ENCODE data around the gene RIPOR2. TPM values are rescaled to one million over a fixed set of nuclear protein-coding genes. Genes with fewer than 3 reads are reported as not detected.
A peak's percentile ranks its signal among the peaks of the same experiment; 100 is the strongest.
"Not testable (repeated sequence)": the region's sequence is repeated elsewhere in the genome, so short reads cannot be mapped to it uniquely, and the experiment has no call there.

RIPOR2 gene
- polyA plus RNA-seq, 4 donors: 1.0 to 3.1 (median 1.7) TPM

DNA sequence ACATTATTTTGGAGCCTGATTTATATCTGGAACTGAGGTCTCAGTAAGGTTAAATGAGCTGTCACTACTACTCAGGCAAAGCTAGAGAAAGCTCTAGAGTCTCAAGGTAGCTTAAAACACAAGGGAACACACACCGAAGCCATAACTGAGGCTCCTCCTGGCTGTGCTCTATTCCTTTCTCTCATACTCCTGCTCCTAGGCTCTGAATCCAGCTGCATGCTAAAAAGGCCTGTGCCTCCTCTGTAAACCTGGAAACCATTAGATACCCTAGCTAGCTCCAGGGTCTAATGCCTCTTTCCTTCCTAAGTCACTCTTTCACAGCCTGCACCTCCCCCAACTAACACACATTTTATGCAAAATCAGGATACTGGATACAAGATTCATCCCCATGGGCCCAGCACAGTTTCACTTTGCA lies 17.1 kb downstream of the RIPOR2 start:
- no peak for FAIRE-seq
- Histone ChIP-seq H3K4me1 (ENCODE audit: control insufficient read depth in 3 of 3, insufficient read depth in 2 of 3, low read depth in 1 of 3, low read length in 2 of 3) (peaks cover 0 to 5% (median 0%) of the 10 kb centered on the region in 3 donors), H3K27ac (ENCODE audit: low read depth in 1 of 3, low read length in 2 of 3) (no peak overlapping the region)

GRCh38 chr6:24916496-24916895 lies 19.3 kb downstream of the RIPOR2 start:
- 79 to 88% (median 79%) methylated on average over 5 of the region's 5 CpGs for WGBS, 3 donors
- H3K9me3 ChIP-seq (ENCODE audit: control insufficient read depth in 2 of 2, insufficient read depth in 1 of 2, low read depth in 1 of 2, low read length in 1 of 2): no peaks in the 10 kb centered on the region
- FAIRE-seq: no peak
- peaks cover 0 to 5% (median 5%) of the 10 kb centered on the region in 3 donors for H3K4me1 ChIP-seq (ENCODE audit: control insufficient read depth in 3 of 3, insufficient read depth in 2 of 3, low read depth in 1 of 3, low read length in 2 of 3)
- no peak overlapping the region for H3K27ac ChIP-seq (ENCODE audit: low read depth in 1 of 3, low read length in 2 of 3)
- no peak overlapping the region for H3K4me3 ChIP-seq (ENCODE audit: low read depth in 1 of 3, low read length in 3 of 3)
- H3K36me3 ChIP-seq (ENCODE audit: control insufficient read depth in 3 of 3, insufficient read depth in 2 of 3, low read depth in 1 of 3, low read length in 3 of 3): no peaks in the 10 kb centered on the region
- peaks cover 0 to 21% (median 0%) of the 10 kb centered on the region in 3 donors for H3K27me3 ChIP-seq (ENCODE audit: control insufficient read depth in 3 of 3, insufficient read depth in 3 of 3, low read length in 3 of 3)
- DNase-seq: no peak

More for the DNA sequence above, 17.1 kb downstream of the RIPOR2 start:
- Histone ChIP-seq H3K9me3 (ENCODE audit: control insufficient read depth in 2 of 2, insufficient read depth in 1 of 2, low read depth in 1 of 2, low read length in 1 of 2) (no peaks in the 10 kb centered on the region), H3K36me3 (ENCODE audit: control insufficient read depth in 3 of 3, insufficient read depth in 2 of 3, low read depth in 1 of 3, low read length in 3 of 3) (no peaks in the 10 kb centered on the region), H3K27me3 (ENCODE audit: control insufficient read depth in 3 of 3, insufficient read depth in 3 of 3, low read length in 3 of 3) (peaks cover 0 to under 1% (median 0%) of the 10 kb centered on the region in 3 donors), H3K4me3 (ENCODE audit: low read depth in 1 of 3, low read length in 3 of 3) (no peak overlapping the region)
- 70 to 100% (median 80%) methylated on average over 1 of the region's 1 CpG for WGBS, 3 donors
- no peak for DNase-seq

- Histone ChIP-seq H3K9me3 (ENCODE audit: control insufficient read depth in 2 of 2, insufficient read depth in 1 of 2, low read depth in 1 of 2, low read length in 1 of 2) (no peaks in the 10 kb centered on the region), H3K27ac (ENCODE audit: low read depth in 1 of 3, low read length in 2 of 3) (no peak overlapping the region), H3K36me3 (ENCODE audit: control insufficient read depth in 3 of 3, insufficient read depth in 2 of 3, low read depth in 1 of 3, low read length in 3 of 3) (no peaks in the 10 kb centered on the region), H3K27me3 (ENCODE audit: control insufficient read depth in 3 of 3, insufficient read depth in 3 of 3, low read length in 3 of 3) (peaks cover 0 to 28% (median 0%) of the 10 kb centered on the region in 3 donors), H3K4me1 (ENCODE audit: control insufficient read depth in 3 of 3, insufficient read depth in 2 of 3, low read depth in 1 of 3, low read length in 2 of 3) (peaks cover 0 to 10% (median 5%) of the 10 kb centered on the region in 3 donors), H3K4me3 (ENCODE audit: low read depth in 1 of 3, low read length in 3 of 3) (no peak overlapping the region)
- WGBS, 3 donors: 77 to 87% (median 85%) methylated on average over 5 of the region's 5 CpGs
- DNase-seq (no peak), FAIRE-seq (no peak)
Measured at GRCh38 chr6:24915641-24916040, 20.1 kb downstream of the RIPOR2 start.

DNA sequence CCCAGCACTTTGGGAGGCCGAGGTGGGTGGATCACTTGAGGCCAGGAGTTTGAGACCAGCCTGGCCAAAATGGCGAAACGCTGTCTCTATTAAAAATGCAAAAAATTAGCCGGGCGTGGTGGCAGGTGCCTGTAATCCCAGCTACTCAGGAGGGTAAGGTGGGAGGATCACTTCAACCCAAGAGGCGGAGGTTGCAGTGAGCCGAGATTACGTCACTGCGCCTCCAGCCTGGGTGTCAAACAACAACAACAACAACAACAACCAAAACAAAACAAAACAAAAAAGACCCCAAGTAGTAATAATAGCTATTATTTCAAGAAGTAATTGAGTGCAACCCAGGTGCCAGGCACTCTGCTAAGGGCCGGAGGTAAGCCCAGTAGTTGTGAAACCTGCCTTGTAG lies 21.7 kb downstream of the RIPOR2 start:
- not testable (repeated sequence) for H3K27ac ChIP-seq (ENCODE audit: low read depth in 1 of 3, low read length in 2 of 3); H3K4me3 ChIP-seq (ENCODE audit: low read depth in 1 of 3, low read length in 3 of 3); H3K36me3 ChIP-seq (ENCODE audit: control insufficient read depth in 3 of 3, insufficient read depth in 2 of 3, low read depth in 1 of 3, low read length in 3 of 3); H3K9me3 ChIP-seq (ENCODE audit: control insufficient read depth in 2 of 2, insufficient read depth in 1 of 2, low read depth in 1 of 2, low read length in 1 of 2); DNase-seq; FAIRE-seq
- Histone ChIP-seq H3K4me1 (ENCODE audit: control insufficient read depth in 3 of 3, insufficient read depth in 2 of 3, low read depth in 1 of 3, low read length in 2 of 3) (peaks cover 0 to 16% (median 2%) of the 10 kb centered on the region in 3 donors), H3K27me3 (ENCODE audit: control insufficient read depth in 3 of 3, insufficient read depth in 3 of 3, low read length in 3 of 3) (peaks cover 0 to 43% (median 3%) of the 10 kb centered on the region in 3 donors)
- 90 to 95% (median 91%) methylated on average over 10 of the region's 10 CpGs for WGBS, 3 donors

DNA sequence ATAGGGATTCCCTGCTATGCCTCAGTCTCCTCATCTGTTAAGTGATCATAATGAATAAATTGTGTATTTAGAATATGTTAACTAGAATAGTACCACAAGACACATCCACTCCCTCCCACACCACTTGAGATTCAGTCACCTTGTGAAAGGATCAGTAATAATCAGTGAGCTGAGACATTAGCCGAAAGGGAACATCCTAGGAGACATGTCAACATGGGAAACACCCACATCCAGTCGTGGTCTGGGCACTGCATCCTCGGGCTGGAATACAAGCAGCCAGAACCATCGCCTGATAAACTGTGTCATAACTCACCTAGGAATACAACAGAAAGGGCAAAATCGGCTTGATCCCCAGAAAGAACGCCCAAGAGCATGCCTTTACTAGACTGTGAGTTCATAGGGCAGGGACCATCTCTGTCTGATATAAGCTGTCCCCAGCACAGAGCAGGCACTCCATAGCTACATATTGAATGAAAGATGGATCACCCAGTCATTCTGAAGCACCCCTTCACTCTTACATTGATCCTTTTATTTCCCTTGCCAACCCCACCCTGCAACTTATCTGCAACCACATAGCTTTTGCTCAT lies 23.9 kb downstream of the RIPOR2 start:
- FAIRE-seq (no peak), DNase-seq (no peak)
- Histone ChIP-seq H3K27me3 (ENCODE audit: control insufficient read depth in 3 of 3, insufficient read depth in 3 of 3, low read length in 3 of 3) (peaks cover 0 to 47% (median 3%) of the 10 kb centered on the region in 3 donors), H3K4me3 (ENCODE audit: low read depth in 1 of 3, low read length in 3 of 3) (peak overlapping the region in 1 of 3 donors; percentile 47), H3K36me3 (ENCODE audit: control insufficient read depth in 3 of 3, insufficient read depth in 2 of 3, low read depth in 1 of 3, low read length in 3 of 3) (no peaks in the 10 kb centered on the region), H3K4me1 (ENCODE audit: control insufficient read depth in 3 of 3, insufficient read depth in 2 of 3, low read depth in 1 of 3, low read length in 2 of 3) (peaks cover 0 to 16% (median 4%) of the 10 kb centered on the region in 3 donors), H3K27ac (ENCODE audit: low read depth in 1 of 3, low read length in 2 of 3) (no peak overlapping the region), H3K9me3 (ENCODE audit: control insufficient read depth in 2 of 2, insufficient read depth in 1 of 2, low read depth in 1 of 2, low read length in 1 of 2) (no peaks in the 10 kb centered on the region)
- 68 to 76% (median 74%) methylated on average over 6 of the region's 6 CpGs for WGBS, 3 donors

DNA sequence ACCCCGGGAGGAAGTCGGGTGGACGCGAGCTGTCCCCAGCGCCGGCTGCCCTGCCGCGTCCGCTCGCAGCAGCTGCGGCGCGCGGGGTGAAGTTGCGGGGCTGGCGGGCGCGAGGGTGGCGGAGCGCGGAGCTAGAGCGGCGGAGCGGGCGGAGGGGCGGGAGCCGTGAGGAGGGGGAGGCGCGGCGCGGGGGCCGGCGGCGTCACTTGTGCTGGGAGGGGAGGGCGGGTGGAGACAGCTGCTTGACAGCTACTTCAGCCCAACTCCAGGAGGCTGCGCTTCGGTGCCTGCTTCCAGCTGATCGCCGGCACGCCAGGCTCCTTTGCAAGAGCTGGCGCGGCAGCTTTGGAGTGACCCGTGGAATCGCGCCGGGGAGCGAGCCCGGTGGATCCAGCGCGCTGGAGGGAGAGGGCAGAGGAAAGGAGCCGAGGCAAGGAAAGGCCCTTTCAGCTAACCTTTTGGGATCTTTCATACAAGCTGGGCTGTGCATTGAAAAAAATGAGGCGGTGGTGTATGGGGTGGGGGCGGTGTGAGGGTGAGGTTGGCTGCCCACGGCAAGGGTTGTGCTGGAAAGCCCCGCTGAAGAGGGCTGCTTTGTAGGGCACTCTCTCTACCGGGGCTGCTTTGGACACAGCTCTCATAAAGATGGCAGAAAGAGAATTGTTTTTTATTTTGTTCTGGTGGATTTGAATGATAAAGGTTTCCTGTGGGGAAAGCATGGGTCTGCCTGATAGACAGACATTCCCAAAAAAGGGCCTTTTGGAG lies 24.6 kb downstream of the RIPOR2 start:
- Histone ChIP-seq H3K27ac (ENCODE audit: low read depth in 1 of 3, low read length in 2 of 3) (peak overlapping the region in 1 of 3 donors; percentile 40), H3K36me3 (ENCODE audit: control insufficient read depth in 3 of 3, insufficient read depth in 2 of 3, low read depth in 1 of 3, low read length in 3 of 3) (no peaks in the 10 kb centered on the region), H3K9me3 (ENCODE audit: control insufficient read depth in 2 of 2, insufficient read depth in 1 of 2, low read depth in 1 of 2, low read length in 1 of 2) (no peaks in the 10 kb centered on the region), H3K4me1 (ENCODE audit: control insufficient read depth in 3 of 3, insufficient read depth in 2 of 3, low read depth in 1 of 3, low read length in 2 of 3) (peaks cover 0 to 16% (median 4%) of the 10 kb centered on the region in 3 donors), H3K27me3 (ENCODE audit: control insufficient read depth in 3 of 3, insufficient read depth in 3 of 3, low read length in 3 of 3) (peaks cover 0 to 47% (median 3%) of the 10 kb centered on the region in 3 donors), H3K4me3 (ENCODE audit: low read depth in 1 of 3, low read length in 3 of 3) (peak overlapping the region; percentile 35 to 48 (median 47))
- 1% methylated on average over 48 to 56 of the region's 56 CpGs for WGBS, 3 donors
- DNase-seq (peak in 1 of 2 donors; percentile 65), FAIRE-seq (no peak)

- 3 to 7% (median 7%) methylated on average over 33 of the region's 33 CpGs for WGBS, 3 donors
- DNase-seq: no peak
- Histone ChIP-seq H3K27me3 (ENCODE audit: control insufficient read depth in 3 of 3, insufficient read depth in 3 of 3, low read length in 3 of 3) (peaks cover 0 to 47% (median 3%) of the 10 kb centered on the region in 3 donors), H3K9me3 (ENCODE audit: control insufficient read depth in 2 of 2, insufficient read depth in 1 of 2, low read depth in 1 of 2, low read length in 1 of 2) (no peaks in the 10 kb centered on the region), H3K36me3 (ENCODE audit: control insufficient read depth in 3 of 3, insufficient read depth in 2 of 3, low read depth in 1 of 3, low read length in 3 of 3) (no peaks in the 10 kb centered on the region), H3K27ac (ENCODE audit: low read depth in 1 of 3, low read length in 2 of 3) (peak overlapping the region in 1 of 3 donors; percentile 0), H3K4me3 (ENCODE audit: low read depth in 1 of 3, low read length in 3 of 3) (peak overlapping the region; percentile 35 to 48 (median 47)), H3K4me1 (ENCODE audit: control insufficient read depth in 3 of 3, insufficient read depth in 2 of 3, low read depth in 1 of 3, low read length in 2 of 3) (peaks cover 0 to 16% (median 4%) of the 10 kb centered on the region in 3 donors)
- FAIRE-seq: no peak
Measured at GRCh38 chr6:24910331-24910960, 25.3 kb downstream of the RIPOR2 start.
